HepG2 (cell line): ENCODE measurements around the gene TAS2R38. TPM values are rescaled to one million over a fixed set of nuclear protein-coding genes. Genes with fewer than 3 reads are reported as not detected.

Experiments used
- ATAC-seq: fragments of 200-7000 bp; cut with Tn5 transposase; 3 replicates; pipeline ENCODE4 v1.9.1; 2020; ENCODE audit warnings: mild to moderate bottlenecking, moderate library complexity
- BruUV-seq: library from RNA; stranded (reverse); fragments of 400-500 nt; replicated peaks from 2 replicates; lab custom pipeline; 2021; lab: Mats Ljungman, UMichigan
- CTCF ChIA-PET: fragments of 300-600 bp; formaldehyde crosslinking; extraction: SDS; loops from one replicate; lab custom pipeline; 2021; ENCODE audit warnings: low total read pairs, inconsistent platforms, low intra/inter-chr PET ratio; lab: Yijun Ruan, JAX
- POLR2A ChIA-PET: fragments of 350-600 bp; sonication (Branson Sonifier 250); formaldehyde crosslinking; loops from one replicate; lab custom pipeline; 2020; ENCODE audit warnings: antibody characterized with exemption, inconsistent platforms; lab: Yijun Ruan, JAX
- DNase-seq: peaks from one replicate; pipeline ENCODE4 v3.0.0-alpha.2; 2015; ENCODE audit warnings: low spot score
- FAIRE-seq: peaks from 3 replicates; lab custom pipeline; 2011; peaks lifted over from hg19 to GRCh38; lab: Jason Lieb, UNC
- H2AFZ ChIP-seq: one replicate; pipeline ENCODE4 v1.6.1; 2011; ENCODE audit warnings: low read length, inconsistent platforms
- H3K27ac ChIP-seq: fragments of 300-600 bp; 3 replicates; pipeline ENCODE4 v1.8.0; 2011; ENCODE audit warnings: mixed run types, mild to moderate bottlenecking, mixed read lengths, low read length, inconsistent platforms; ENCODE audit not compliant: insufficient read depth; ENCODE audit errors: extremely low read length
- H3K27me3 ChIP-seq, 2 experiments: fragments of 200-600 bp in 1 of 2; 2 replicates in 1 of 2; 3 replicates in 1 of 2; pipeline versions ENCODE4 v1.6.0 to v1.8.0; 2011; ENCODE audit warnings: low read length in 2 of 2, mild to moderate bottlenecking in 2 of 2, moderate library complexity in 2 of 2, inconsistent platforms in 1 of 2; ENCODE audit not compliant: insufficient read depth in 2 of 2, control insufficient read depth in 1 of 2
- H3K36me3 ChIP-seq, 2 experiments: fragments of 200-600 bp in 1 of 2; replicated peaks in 1 of 2; 2 replicates in 1 of 2; 3 replicates in 1 of 2; pipeline versions ENCODE4 v1.5.1 to v1.8.0; 2011; ENCODE audit warnings: low read length in 2 of 2, inconsistent platforms in 1 of 2; ENCODE audit not compliant: insufficient read depth in 2 of 2, control insufficient read depth in 1 of 2
- H3K4me1 ChIP-seq: 2 replicates; pipeline ENCODE4 v1.5.1; 2012; ENCODE audit warnings: low read length, inconsistent platforms; ENCODE audit not compliant: insufficient read depth
- H3K4me2 ChIP-seq: 2 replicates; pipeline ENCODE4 v1.6.0; 2011; ENCODE audit warnings: low read depth, low read length, inconsistent platforms
- H3K4me3 ChIP-seq, 3 experiments: fragments of 200-600 bp in 1 of 3; sonication (generic), shearing (Covaris generic) in 1 of 3; replicated peaks in 1 of 3; 2 replicates each; pipeline ENCODE4 v1.5.1; 2011 to 2016; ENCODE audit warnings: low read length in 3 of 3, inconsistent platforms in 2 of 3, low read depth in 2 of 3, mild to moderate bottlenecking in 2 of 3, control low read depth in 1 of 3, mixed read lengths in 1 of 3; ENCODE audit not compliant: insufficient read depth in 1 of 3
- H3K79me2 ChIP-seq: one replicate; pipeline ENCODE4 v1.6.1; 2011; ENCODE audit warnings: low read length, inconsistent platforms; ENCODE audit not compliant: insufficient read depth
- H3K9ac ChIP-seq: 2 replicates; pipeline ENCODE4 v1.6.0; 2011; ENCODE audit warnings: mild to moderate bottlenecking, low read depth, low read length, inconsistent platforms; ENCODE audit not compliant: insufficient read depth
- H3K9me3 ChIP-seq: 2 replicates; pipeline ENCODE4 v1.5.1; 2012; ENCODE audit warnings: mild to moderate bottlenecking, low read length
- H4K20me1 ChIP-seq: 2 replicates; pipeline ENCODE4 v1.6.0; 2011; ENCODE audit warnings: inconsistent platforms, mild to moderate bottlenecking, low read length, moderate library complexity; ENCODE audit not compliant: insufficient read depth
- DRAP1 ChIP-seq: IDR thresholded peaks from 2 replicates; pipeline ENCODE4 v1.6.1; 2016; ENCODE audit warnings: missing genetic modification reagents, missing compliant biosample characterization
- GRHL1 ChIP-seq: sonication (generic); formaldehyde crosslinking; conservative IDR thresholded peaks from 2 replicates; pipeline ENCODE4 v1.8.0; 2022; ENCODE audit warnings: missing genetic modification reagents
- GZF1 ChIP-seq: sonication (generic); formaldehyde crosslinking; IDR thresholded peaks from 2 replicates; pipeline ENCODE4 v1.5.1; 2020; ENCODE audit warnings: mild to moderate bottlenecking, missing genetic modification reagents
- NR2C2 ChIP-seq: sonication (generic); formaldehyde crosslinking; IDR thresholded peaks from 2 replicates; pipeline ENCODE4 v1.4.0; 2020; ENCODE audit warnings: missing genetic modification reagents, mild to moderate bottlenecking, moderate library complexity, borderline replicate concordance
- PAWR ChIP-seq: sonication (generic); formaldehyde crosslinking; IDR thresholded peaks from 2 replicates; pipeline ENCODE4 v1.4.0; 2020; ENCODE audit warnings: missing genetic modification reagents, mild to moderate bottlenecking, borderline replicate concordance
- PAX8 ChIP-seq: sonication (generic); formaldehyde crosslinking; IDR thresholded peaks from 2 replicates; pipeline ENCODE4 v1.8.0; 2022; ENCODE audit warnings: mild to moderate bottlenecking, missing genetic modification reagents, borderline replicate concordance
- PREB ChIP-seq: sonication (generic); formaldehyde crosslinking; IDR thresholded peaks from 2 replicates; pipeline ENCODE4 v1.4.0; 2020; ENCODE audit warnings: missing genetic modification reagents
- RAD51 ChIP-seq: fragments of 450-650 bp; IDR thresholded peaks from 2 replicates; pipeline ENCODE4 v1.6.1; 2016; ENCODE audit warnings: borderline replicate concordance
- RCOR2 ChIP-seq: IDR thresholded peaks from 2 replicates; pipeline ENCODE4 v1.6.1; 2016; ENCODE audit warnings: missing biosample characterization, missing genetic modification reagents
- SMARCE1 ChIP-seq: fragments of 450-650 bp; IDR thresholded peaks from 2 replicates; pipeline ENCODE4 v1.6.1; 2017; ENCODE audit warnings: borderline replicate concordance
- SSRP1 ChIP-seq: IDR thresholded peaks from 2 replicates; pipeline ENCODE4 v1.6.1; 2016; ENCODE audit warnings: control low read depth
- TOE1 ChIP-seq: sonication (generic); formaldehyde crosslinking; IDR thresholded peaks from 2 replicates; pipeline ENCODE4 v1.4.0; 2020; ENCODE audit warnings: mild to moderate bottlenecking, missing genetic modification reagents
- TRAFD1 ChIP-seq: sonication (generic); formaldehyde crosslinking; IDR thresholded peaks from 2 replicates; pipeline ENCODE4 v1.5.1; 2020; ENCODE audit warnings: missing genetic modification reagents, mild to moderate bottlenecking, borderline replicate concordance
- ZBTB46 ChIP-seq: sonication (generic); formaldehyde crosslinking; IDR thresholded peaks from 2 replicates; pipeline ENCODE4 v1.4.0; 2020; ENCODE audit warnings: mild to moderate bottlenecking, missing genetic modification reagents, borderline replicate concordance
- ZBTB8A ChIP-seq: sonication (generic); formaldehyde crosslinking; IDR thresholded peaks from 2 replicates; pipeline ENCODE4 v1.4.0; 2020; ENCODE audit warnings: mild to moderate bottlenecking, low read depth, missing genetic modification reagents, borderline replicate concordance
- ZNF256 ChIP-seq: sonication (generic); formaldehyde crosslinking; conservative IDR thresholded peaks from 2 replicates; pipeline ENCODE4 v1.4.0; 2020; ENCODE audit warnings: missing genetic modification reagents
- ZNF556 ChIP-seq: sonication (generic); formaldehyde crosslinking; IDR thresholded peaks from 2 replicates; pipeline ENCODE4 v1.4.0; 2020; ENCODE audit warnings: mild to moderate bottlenecking, missing genetic modification reagents, borderline replicate concordance
- ZNF563 ChIP-seq: sonication (generic); formaldehyde crosslinking; IDR thresholded peaks from 2 replicates; pipeline ENCODE4 v1.8.0; 2022; ENCODE audit warnings: mild to moderate bottlenecking, moderate library complexity, missing genetic modification reagents
- WGBS: methylation state at CpG from one replicate; pipeline ENCODE4 v1.1.6; 2017; ENCODE audit warnings: low lambda C conversion rate; 5-methylcytosine and 5-hydroxymethylcytosine counted together
- in situ Hi-C: cut with HindIII; loops from 2 replicates; pipeline ENCODE4 v1.10.0; 2017; ENCODE audit warnings: low pct_unique_long_range_greater_than_20kb; ENCODE audit not compliant: extremely low pct_ligation_motif_present
- intact Hi-C: fragments of 100-400 bp; cut with micrococcal nuclease; formaldehyde crosslinking; loops from one replicate; pipeline ENCODE4 v1.10.0; 2022; ENCODE audit not compliant: unreplicated experiment
- polyA plus RNA-seq, 8 experiments: library from polyadenylated mRNA; depleted of rRNA in 3 of 8; stranded (reverse) in 7 of 8; unstranded in 1 of 8; fragments of >200 nt; fragmentation: Illumina TruSeq in 4 of 8; extraction: Trizol in 4 of 8; gene quantifications; 2 replicates each; pipeline versions ENCODE4 v1.2.1 to v1.2.3, GENCODE V29; 2011 to 2016; ENCODE audit warnings: low read depth in 4 of 8, missing spikeins in 1 of 8, mixed read lengths in 1 of 8; ENCODE audit not compliant: insufficient read depth in 1 of 8
- total RNA-seq, 5 experiments: library from RNA; depleted of rRNA; stranded (reverse); fragments of >200 nt; fragmentation: Illumina TruSeq; extraction: Trizol; gene quantifications; 2 replicates each; pipeline ENCODE4 v1.2.3, GENCODE V29; 2016; ENCODE audit warnings: low read depth in 1 of 5

Gene TAS2R38
- total and polyA plus RNA-seq, 2 of the 13 experiments (the other 11 are each of a cell fraction or from before 2014, with no cell fraction given): not detected

- no TSS peak for BruUV-seq
- CTCF ChIA-PET: no interaction called here
- in situ Hi-C loops: no loop called here
- TF ChIP-seq ZBTB46 (CRISPR knock-in tag): no peak
- TF ChIP-seq TRAFD1 (CRISPR knock-in tag): no peak
- no peak for TF ChIP-seq PAX8
- no peak for TF ChIP-seq PAWR
- TF ChIP-seq ZNF563 (CRISPR knock-in tag): no peak
- no peak for TF ChIP-seq RCOR2 (CRISPR knock-in tag)
- TF ChIP-seq GZF1 (CRISPR knock-in tag): no peak
- no peak for TF ChIP-seq ZNF256 (CRISPR knock-in tag)
- TF ChIP-seq SSRP1 (CRISPR knock-in tag): no peak
- TF ChIP-seq ZBTB8A (CRISPR knock-in tag): no peak
- TF ChIP-seq GRHL1 (CRISPR knock-in tag): no peak
- TF ChIP-seq SMARCE1: no peak
- TF ChIP-seq DRAP1: no peak
- no peak for TF ChIP-seq PREB (CRISPR knock-in tag)
- no peak for TF ChIP-seq TOE1 (CRISPR knock-in tag)
- TF ChIP-seq NR2C2 (CRISPR knock-in tag): no peak
- no peak for TF ChIP-seq RAD51
- TF ChIP-seq ZNF556: no peak
Measured at GRCh38 chr7:141954334-141954733, 19.2 kb downstream of the TAS2R38 start.

More at GRCh38 chr7:141954334-141954733, 19.2 kb downstream of the TAS2R38 start:
- FAIRE-seq (no peak), DNase-seq (no peak), ATAC-seq (no peak)
- Histone ChIP-seq H3K9me3 (no peaks in the 10 kb centered on the region), H3K79me2 (no peaks in the 10 kb centered on the region), H3K36me3 (no peaks in the 10 kb centered on the region), H3K27me3 (no peaks in the 10 kb centered on the region), H3K4me1 (no peaks in the 10 kb centered on the region), H2AFZ (no peak overlapping the region), H3K27ac (no peak overlapping the region), H4K20me1 (no peaks in the 10 kb centered on the region), H3K4me3 (no peak overlapping the region), H3K9ac (no peak overlapping the region), H3K4me2 (no peak overlapping the region)
- POLR2A ChIA-PET: no interaction called here
- 0% methylated on average over 1 of the region's 1 CpG for WGBS
- intact Hi-C loops: no loop called here
